ENCODE results near the gene BACE2. TPM values are rescaled to one million over a fixed set of nuclear protein-coding genes. Genes with fewer than 3 reads are reported as not detected.

The BACE2 gene
- total and polyA plus RNA-seq, 2 of the 13 experiments (the other 11 are each of a cell fraction or from before 2014, with no cell fraction given) = 0.07 to 0.11 TPM

GRCh38 chr21:41234569-41234968 is 66.6 kb downstream of the BACE2 start:
- no peak for DNase-seq (ENCODE audit: low spot score)
- BruUV-seq (replicated peaks) = no TSS peak
- TF ChIP-seq U2AF1 (optimal IDR thresholded peaks at IDR 0.05; ENCODE audit: low read depth, low read length) = no peak
- TF ChIP-seq HNF1A (IDR thresholded peaks at IDR 0.05; ENCODE audit: low read depth) = no peak
- TF ChIP-seq HNF1A (CRISPR knock-in tag; IDR thresholded peaks at IDR 0.05; ENCODE audit: borderline replicate concordance) = no peak
- TF ChIP-seq ZNF781 (CRISPR knock-in tag; IDR thresholded peaks at IDR 0.05; ENCODE audit: borderline replicate concordance, not compliant biosample characterization) = no peak
- TF ChIP-seq RBM39 (IDR thresholded peaks at IDR 0.05; ENCODE audit: low read depth, low read length, poor library complexity, severe bottlenecking) = no peak
- no peak for TF ChIP-seq ZNF431 (CRISPR knock-in tag; IDR thresholded peaks at IDR 0.05; ENCODE audit: borderline replicate concordance, low read depth)
- no peak for TF ChIP-seq ZNF251 (CRISPR knock-in tag; IDR thresholded peaks at IDR 0.05)
- no peak for TF ChIP-seq GATA4 (IDR thresholded peaks at IDR 0.05; ENCODE audit: borderline replicate concordance, low read depth)
- no peak for TF ChIP-seq TOE1 (CRISPR knock-in tag; IDR thresholded peaks at IDR 0.05)
- Histone ChIP-seq H3K27ac (ENCODE audit: extremely low read length, insufficient read depth, low read length) (no peak overlapping the region), H3K27me3 (ENCODE audit: control insufficient read depth in 1 of 2, insufficient read depth in 2 of 2, low read length in 2 of 2) (peaks cover 0 to 6% of the 10 kb centered on the region in 2 experiments; a peak in 1 of 5 replicates), H3K4me3 (replicated peaks in 1 of 3; ENCODE audit: insufficient read depth in 1 of 3, low read depth in 2 of 3, low read length in 3 of 3) (no peak overlapping the region), H3K4me1 (ENCODE audit: insufficient read depth, low read length) (no peaks in the 10 kb centered on the region), H4K20me1 (ENCODE audit: insufficient read depth, low read length) (no peaks in the 10 kb centered on the region), H3K9me3 (ENCODE audit: low read length) (no peaks in the 10 kb centered on the region), H3K4me2 (ENCODE audit: low read depth, low read length) (no peak overlapping the region), H3K79me2 (ENCODE audit: insufficient read depth, low read length) (no peaks in the 10 kb centered on the region), H2AFZ (ENCODE audit: low read length) (no peak overlapping the region), H3K9ac (ENCODE audit: insufficient read depth, low read depth, low read length) (no peak overlapping the region), H3K36me3 (replicated peaks in 1 of 2; ENCODE audit: control insufficient read depth in 1 of 2, insufficient read depth in 2 of 2, low read length in 2 of 2) (no peaks in the 10 kb centered on the region)
- intact Hi-C loops (cut with micrococcal nuclease; ENCODE audit: unreplicated experiment) = no loop called here
- ATAC-seq = no peak
- in situ Hi-C loops (cut with HindIII; ENCODE audit: extremely low pct_ligation_motif_present, low pct_unique_long_range_greater_than_20kb) = no loop called here
- ChIA-PET CTCF (ENCODE audit: low intra/inter-chr PET ratio, low total read pairs) (no interaction called here), POLR2A (no interaction called here)
- WGBS (ENCODE audit: low lambda C conversion rate) = 37% methylated on average over 5 of the region's 5 CpGs
- no peak for FAIRE-seq
